Osteocyte (in vitro differentiated cells): ENCODE measurements around the gene RAB24. TPM values are rescaled to one million over a fixed set of nuclear protein-coding genes. Genes with fewer than 3 reads are reported as not detected.

Source experiments
- DNase-seq: peaks from one replicate; pipeline ENCODE4 v3.0.0; 2021; ENCODE audit warnings: mixed read lengths; ENCODE audit not compliant: unreplicated experiment; ENCODE audit errors: extremely low spot score
- H3K27ac Mint-ChIP-seq: one replicate; pipeline ENCODE4 v1.8.0; 2021; ENCODE audit warnings: mild to moderate bottlenecking, mixed read lengths; ENCODE audit not compliant: unreplicated experiment
- H3K27me3 Mint-ChIP-seq: one replicate; pipeline ENCODE4 v1.8.0; 2021; ENCODE audit warnings: mixed read lengths; ENCODE audit not compliant: unreplicated experiment
- H3K36me3 Mint-ChIP-seq: one replicate; pipeline ENCODE4 v1.8.0; 2021; ENCODE audit warnings: mixed read lengths; ENCODE audit not compliant: unreplicated experiment
- H3K4me1 Mint-ChIP-seq: one replicate; pipeline ENCODE4 v1.8.0; 2021; ENCODE audit warnings: mixed read lengths; ENCODE audit not compliant: unreplicated experiment
- H3K4me3 Mint-ChIP-seq: one replicate; pipeline ENCODE4 v1.8.0; 2021; ENCODE audit warnings: mild to moderate bottlenecking, moderate library complexity, mixed read lengths; ENCODE audit not compliant: unreplicated experiment
- H3K9me3 Mint-ChIP-seq: one replicate; pipeline ENCODE4 v1.8.0; 2021; ENCODE audit warnings: mixed read lengths; ENCODE audit not compliant: unreplicated experiment
- CTCF ChIP-seq: fragments of 200-600 bp; sonication (generic); IDR thresholded peaks from 2 replicates; pipeline ENCODE4 v1.5.0; 2021; ENCODE audit warnings: antibody characterized with exemption, mild to moderate bottlenecking, moderate library complexity
- total RNA-seq: library from RNA; stranded (reverse); gene quantifications from 2 replicates; pipeline ENCODE4 v1.2.1, GENCODE V29; 2021

The RAB24 gene
- total RNA-seq, 1 donor from 2014 or later, result 49.5 TPM

DNA sequence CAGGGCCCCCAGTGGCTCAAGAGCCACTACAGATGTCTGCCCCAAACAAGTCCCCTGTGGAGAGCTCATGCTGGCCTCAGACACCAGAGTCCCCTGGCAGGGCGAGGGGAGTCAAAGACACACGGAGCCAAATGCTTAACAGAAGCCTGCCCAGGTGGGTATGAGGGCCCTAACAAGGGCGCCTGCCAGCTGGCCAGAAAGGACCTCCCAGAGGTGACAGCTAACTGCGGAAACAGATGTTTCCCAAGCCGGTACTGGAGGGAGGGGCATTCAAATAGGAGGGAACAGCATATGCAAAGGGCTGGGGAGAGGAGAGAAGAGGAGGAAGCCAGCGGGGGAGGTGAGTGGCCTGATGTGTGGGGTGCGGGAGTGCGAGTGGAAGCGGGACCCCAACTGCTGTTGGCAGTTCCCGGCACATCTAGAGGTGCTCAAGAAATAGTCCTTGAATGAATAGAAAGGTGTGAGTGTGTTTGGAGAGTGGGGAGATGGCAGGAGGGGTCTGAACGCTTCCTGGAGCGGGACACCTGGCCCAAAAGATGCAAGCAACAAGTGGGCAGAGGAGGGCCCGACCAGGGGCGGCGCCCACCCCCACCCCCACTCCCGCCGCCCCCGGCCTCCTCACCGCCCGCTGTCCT lies 7.4 kb upstream of the RAB24 start:
- Mint-ChIP-seq H3K9me3 (no peaks in the 10 kb centered on the region), H3K4me1 (peaks cover 30% of the 10 kb centered on the region), H3K36me3 (peaks cover 8% of the 10 kb centered on the region), H3K27ac (peak overlapping the region; percentile 73), H3K27me3 (no peaks in the 10 kb centered on the region), H3K4me3 (peak overlapping the region; percentile 78)
- no peak for DNase-seq
- no peak for TF ChIP-seq CTCF

- Mint-ChIP-seq H3K4me1 (peaks cover 33% of the 10 kb centered on the region), H3K27ac (no peak overlapping the region), H3K9me3 (no peaks in the 10 kb centered on the region), H3K36me3 (peaks cover 10% of the 10 kb centered on the region), H3K27me3 (no peaks in the 10 kb centered on the region), H3K4me3 (peak overlapping the region; percentile 78)
- no peak for DNase-seq
- no peak for TF ChIP-seq CTCF
These were observed 6.8 kb upstream of the RAB24 start for GRCh38 chr5:177310332-177310731.

DNA sequence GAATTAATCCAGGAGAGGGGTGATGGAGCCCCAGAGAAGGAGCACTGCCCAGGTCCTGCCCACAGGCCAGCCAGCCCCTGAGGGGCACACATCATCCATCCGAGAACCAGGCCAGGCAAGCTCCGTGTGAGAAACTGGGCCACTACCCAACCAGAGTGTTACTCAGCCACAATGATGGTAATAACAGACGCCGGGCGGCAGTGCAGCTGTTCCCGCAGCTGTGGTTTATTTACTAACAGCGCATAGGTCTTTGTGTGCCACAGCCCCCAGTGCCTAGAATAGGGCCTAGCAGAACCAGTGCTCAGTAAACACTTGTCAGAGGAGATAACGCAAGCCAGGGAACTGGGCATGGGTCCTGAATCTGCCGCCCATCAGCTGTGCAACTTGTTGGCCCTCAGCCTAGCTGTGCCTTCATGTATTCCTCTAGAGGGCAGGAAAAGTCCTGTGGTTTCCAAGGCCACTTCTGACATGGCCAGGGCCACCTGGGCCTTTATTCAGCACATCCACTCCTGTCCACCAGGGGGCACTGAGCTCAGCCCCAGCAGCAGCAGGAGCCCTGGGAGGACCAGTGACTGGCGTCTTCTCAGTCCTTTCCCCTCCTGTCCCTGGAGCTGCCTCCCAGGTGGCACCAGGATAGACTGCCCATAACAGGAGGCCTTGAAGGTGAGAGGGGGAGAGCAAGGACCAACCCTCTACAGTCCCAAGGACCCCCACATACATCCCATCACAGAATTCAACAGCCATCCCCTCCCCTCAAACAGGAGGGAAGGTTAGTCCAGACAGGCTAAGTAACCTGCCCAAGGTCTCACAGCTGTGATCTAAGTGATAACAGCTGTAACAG lies 6.1 kb upstream of the RAB24 start:
- H3K27me3 Mint-ChIP-seq, result no peaks in the 10 kb centered on the region
- peak overlapping the region; percentile 6 for H3K27ac Mint-ChIP-seq
- peak overlapping the region; percentile 44 for H3K4me3 Mint-ChIP-seq
- H3K36me3 Mint-ChIP-seq, result peaks cover 10% of the 10 kb centered on the region
- peak; percentile 79 for TF ChIP-seq CTCF
- H3K4me1 Mint-ChIP-seq, result peaks cover 39% of the 10 kb centered on the region
- no peak for DNase-seq
- no peaks in the 10 kb centered on the region for H3K9me3 Mint-ChIP-seq

- no peak for DNase-seq
- Mint-ChIP-seq H3K27me3 (no peaks in the 10 kb centered on the region), H3K4me3 (no peak overlapping the region), H3K36me3 (peaks cover 10% of the 10 kb centered on the region), H3K9me3 (no peaks in the 10 kb centered on the region), H3K27ac (no peak overlapping the region), H3K4me1 (peaks cover 47% of the 10 kb centered on the region)
- TF ChIP-seq CTCF, result no peak
These were observed 5.2 kb upstream of the RAB24 start for GRCh38 chr5:177308740-177309139.
